Esophagus muscularis mucosa (tissue), 4 donors: ENCODE measurements around the gene COG3.

Experiments used
- EP300 ChIP-seq: sonication (generic); formaldehyde crosslinking; IDR thresholded peaks from one replicate; pipeline ENCODE4 v1.6.1; 2017; ENCODE audit warnings: antibody characterized with exemption
- POLR2AphosphoS5 ChIP-seq, 2 donors: sonication (generic); formaldehyde crosslinking; IDR thresholded peaks; one replicate each; pipeline ENCODE4 v1.6.1; 2017; ENCODE audit warnings: antibody characterized with exemption in 2 of 2
- TF ChIP-seq, protein P1 (sequence below), 3 experiments: fragments of 200-600 bp in 2 of 3; fragments of 450-650 bp in 1 of 3; sonication (generic) in 2 of 3; IDR thresholded peaks; one replicate each; pipeline ENCODE4 v1.5.1; 2017 to 2019; ENCODE audit warnings: antibody characterized with exemption in 3 of 3, mild to moderate bottlenecking in 2 of 3, moderate library complexity in 1 of 3

DNA sequence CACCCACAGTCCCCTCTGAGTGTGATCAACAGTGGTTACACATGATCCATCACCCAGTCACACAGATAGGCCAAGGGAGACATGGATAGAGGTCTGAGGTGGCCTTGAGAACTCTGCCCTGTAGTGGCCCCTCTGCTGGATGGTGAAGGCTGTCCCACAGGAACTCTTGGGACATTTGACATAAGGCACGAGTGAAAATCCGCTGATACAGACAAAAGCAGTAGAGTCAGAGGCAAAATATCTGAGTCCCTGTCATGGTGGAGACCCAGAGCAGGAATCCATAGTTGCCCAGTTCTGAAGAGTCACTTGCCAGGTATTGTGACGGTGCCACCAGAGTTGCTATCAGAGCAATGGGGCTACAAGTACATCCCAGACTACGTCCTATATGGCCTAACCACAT lies 27.8 kb upstream of the COG3 start:
- TF ChIP-seq POLR2AphosphoS5 (IDR thresholded peaks at IDR 0.05) (no peak), EP300 (no peak)
- TF ChIP-seq, protein P1, sequence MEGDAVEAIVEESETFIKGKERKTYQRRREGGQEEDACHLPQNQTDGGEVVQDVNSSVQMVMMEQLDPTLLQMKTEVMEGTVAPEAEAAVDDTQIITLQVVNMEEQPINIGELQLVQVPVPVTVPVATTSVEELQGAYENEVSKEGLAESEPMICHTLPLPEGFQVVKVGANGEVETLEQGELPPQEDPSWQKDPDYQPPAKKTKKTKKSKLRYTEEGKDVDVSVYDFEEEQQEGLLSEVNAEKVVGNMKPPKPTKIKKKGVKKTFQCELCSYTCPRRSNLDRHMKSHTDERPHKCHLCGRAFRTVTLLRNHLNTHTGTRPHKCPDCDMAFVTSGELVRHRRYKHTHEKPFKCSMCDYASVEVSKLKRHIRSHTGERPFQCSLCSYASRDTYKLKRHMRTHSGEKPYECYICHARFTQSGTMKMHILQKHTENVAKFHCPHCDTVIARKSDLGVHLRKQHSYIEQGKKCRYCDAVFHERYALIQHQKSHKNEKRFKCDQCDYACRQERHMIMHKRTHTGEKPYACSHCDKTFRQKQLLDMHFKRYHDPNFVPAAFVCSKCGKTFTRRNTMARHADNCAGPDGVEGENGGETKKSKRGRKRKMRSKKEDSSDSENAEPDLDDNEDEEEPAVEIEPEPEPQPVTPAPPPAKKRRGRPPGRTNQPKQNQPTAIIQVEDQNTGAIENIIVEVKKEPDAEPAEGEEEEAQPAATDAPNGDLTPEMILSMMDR (IDR thresholded peaks at IDR 0.05), result no peak
